Dedifferentiated amniotic fluid mesenchymal stem cell (primary cell): ENCODE measurements around the gene ZFYVE19.
A peak's percentile ranks its signal among the peaks of the same experiment; 100 is the strongest.
"Not testable (repeated sequence)": the region's sequence is repeated elsewhere in the genome, so short reads cannot be mapped to it uniquely, and the experiment has no call there.

Experiments
- DNase-seq: peaks from one replicate; pipeline ENCODE4 v3.0.0-alpha.2; 2016; ENCODE audit errors: extremely low spot score

Gene ZFYVE19

DNA sequence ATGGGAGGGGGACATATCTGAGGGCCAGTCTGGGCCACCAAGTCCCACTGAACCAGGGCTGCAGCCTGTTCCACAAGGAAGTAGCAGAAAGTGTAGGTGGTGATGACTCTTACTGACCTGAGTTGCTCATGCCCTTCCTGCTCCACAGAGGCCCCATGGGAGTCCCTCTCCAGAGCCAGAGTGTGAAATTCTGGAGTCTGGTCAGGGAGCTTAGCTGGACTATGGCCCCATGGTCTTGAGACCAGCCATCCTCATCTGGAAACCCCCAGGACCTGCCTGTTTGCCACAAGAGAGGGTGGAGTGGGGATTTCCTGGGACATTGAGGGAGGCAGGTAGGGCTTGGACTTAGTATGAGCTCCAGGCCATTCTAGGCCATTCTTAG lies 39.9 kb downstream of the ZFYVE19 start:
- no peak for DNase-seq

DNA sequence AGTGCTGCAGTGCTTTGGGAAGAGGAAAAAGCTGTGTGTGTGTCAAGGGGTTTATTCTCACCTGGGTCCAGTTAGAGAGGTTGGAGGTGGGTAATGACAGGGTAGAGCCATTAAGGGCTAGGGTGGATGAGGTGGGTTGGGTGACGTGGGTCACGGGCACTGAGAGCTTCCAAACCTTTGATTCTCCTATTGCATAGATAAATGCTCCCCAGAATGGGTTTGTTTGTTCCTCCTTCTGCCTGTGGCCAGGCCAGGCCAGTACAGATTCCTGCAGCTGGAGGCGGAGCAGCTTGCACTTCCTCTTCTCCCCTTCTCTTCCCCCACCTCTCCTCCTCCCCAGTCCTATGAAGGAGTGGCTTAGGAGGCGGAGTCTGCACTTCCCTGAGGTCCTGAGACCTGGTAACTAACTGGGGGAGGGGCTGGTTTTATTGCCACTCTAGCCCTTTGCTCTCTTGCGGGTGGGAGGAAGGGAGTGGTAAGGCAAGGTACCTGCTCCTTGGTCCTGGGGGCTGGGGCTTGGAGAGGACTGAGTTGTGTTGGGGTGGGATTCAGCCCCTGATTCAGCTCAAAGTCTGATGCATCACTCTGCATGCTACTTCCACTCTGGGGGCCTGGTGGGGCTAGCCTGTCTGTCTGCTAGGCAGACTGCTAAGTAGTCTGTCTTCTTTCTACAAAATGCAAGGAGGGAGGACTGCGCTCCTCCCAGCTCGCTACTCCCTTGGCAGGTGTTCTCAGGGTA lies 40.5 kb downstream of the ZFYVE19 start:
- no peak for DNase-seq

DNA sequence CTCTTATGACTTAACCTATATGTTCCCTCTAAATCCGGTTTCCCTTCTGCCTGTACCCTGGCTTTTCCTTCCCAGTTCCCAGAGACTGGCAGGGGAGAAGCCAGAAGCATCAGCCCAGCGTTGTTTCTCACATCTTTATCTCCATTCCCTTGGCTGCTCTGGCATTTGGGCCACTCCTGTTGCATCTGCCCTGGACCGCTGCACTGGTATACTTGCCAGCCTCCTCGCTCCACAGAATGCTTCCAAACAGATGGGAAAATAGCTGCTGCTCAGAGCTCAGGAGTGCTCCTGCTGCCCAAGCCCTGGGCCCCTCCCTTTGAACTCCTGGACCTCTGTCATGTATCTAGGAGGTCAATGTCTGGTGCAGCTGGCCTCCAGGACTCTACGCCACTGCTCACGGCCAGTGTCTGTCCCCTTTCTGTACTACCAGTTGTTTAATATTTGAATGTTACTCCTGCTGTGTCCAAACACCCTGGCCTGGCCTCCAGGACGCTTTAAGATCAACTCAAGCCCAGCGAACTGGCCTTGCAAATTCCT lies 43.8 kb downstream of the ZFYVE19 start:
- DNase-seq, result no peak

DNA sequence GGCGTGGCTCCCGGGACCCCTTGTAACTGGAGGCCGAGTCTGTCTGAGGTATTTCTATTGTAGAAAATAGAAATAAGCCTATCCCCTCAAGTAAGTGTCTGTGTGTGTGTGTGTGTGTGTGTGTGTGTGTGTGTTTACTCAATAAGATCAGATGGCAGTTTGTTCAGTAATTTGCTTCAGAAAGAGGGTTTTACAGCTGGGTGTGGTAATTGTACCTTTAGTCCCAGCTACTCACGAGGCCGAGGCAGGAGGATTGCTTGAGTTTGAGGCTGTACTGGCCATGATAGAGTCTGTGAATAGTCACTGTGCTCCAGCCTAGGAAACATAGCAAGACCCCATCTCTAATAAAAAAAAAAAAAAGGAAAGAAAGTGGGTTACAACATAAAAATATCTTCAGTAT lies 45.6 kb downstream of the ZFYVE19 start:
- no peak for DNase-seq

DNA sequence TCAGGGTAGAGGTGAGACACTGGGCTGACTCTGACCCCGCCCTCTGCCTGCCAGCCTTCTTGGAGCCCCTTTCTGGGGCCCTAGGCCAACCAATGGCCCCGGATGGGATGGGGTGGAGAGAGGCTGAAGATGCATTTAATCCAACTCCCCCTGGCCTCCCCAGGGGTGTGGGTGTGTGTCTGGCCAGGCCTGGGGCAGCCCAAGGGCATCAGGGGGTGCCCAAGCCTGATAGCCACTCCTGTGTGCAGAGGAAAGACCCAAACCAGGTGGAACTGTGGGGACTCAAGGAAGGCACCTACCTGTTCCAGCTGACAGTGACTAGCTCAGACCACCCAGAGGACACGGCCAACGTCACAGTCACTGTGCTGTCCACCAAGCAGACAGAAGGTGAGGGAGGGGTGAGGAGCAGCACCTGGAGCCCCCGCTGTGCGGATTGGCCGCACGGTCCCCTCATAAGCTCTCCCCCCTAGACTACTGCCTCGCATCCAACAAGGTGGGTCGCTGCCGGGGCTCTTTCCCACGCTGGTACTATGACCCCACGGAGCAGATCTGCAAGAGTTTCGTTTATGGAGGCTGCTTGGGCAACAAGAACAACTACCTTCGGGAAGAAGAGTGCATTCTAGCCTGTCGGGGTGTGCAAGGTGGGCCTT lies 46.5 kb downstream of the ZFYVE19 start:
- DNase-seq, result no peak

DNA sequence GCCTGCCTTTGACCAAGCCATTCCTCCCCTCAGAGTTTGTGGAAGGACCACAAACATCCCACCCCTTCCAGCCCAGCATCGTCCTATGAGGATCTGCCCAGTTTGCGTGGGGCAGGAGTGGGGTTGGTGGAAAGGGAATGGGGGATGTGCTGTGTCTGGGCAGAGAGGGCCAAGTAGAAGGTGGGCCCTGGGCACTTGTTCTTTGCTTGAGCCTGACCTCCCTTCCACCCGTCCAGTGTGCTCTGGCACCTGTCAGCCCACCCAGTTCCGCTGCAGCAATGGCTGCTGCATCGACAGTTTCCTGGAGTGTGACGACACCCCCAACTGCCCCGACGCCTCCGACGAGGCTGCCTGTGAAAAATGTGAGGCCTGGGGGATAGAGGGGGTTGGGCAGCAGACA lies 47.3 kb downstream of the ZFYVE19 start:
- DNase-seq, result no peak

DNA sequence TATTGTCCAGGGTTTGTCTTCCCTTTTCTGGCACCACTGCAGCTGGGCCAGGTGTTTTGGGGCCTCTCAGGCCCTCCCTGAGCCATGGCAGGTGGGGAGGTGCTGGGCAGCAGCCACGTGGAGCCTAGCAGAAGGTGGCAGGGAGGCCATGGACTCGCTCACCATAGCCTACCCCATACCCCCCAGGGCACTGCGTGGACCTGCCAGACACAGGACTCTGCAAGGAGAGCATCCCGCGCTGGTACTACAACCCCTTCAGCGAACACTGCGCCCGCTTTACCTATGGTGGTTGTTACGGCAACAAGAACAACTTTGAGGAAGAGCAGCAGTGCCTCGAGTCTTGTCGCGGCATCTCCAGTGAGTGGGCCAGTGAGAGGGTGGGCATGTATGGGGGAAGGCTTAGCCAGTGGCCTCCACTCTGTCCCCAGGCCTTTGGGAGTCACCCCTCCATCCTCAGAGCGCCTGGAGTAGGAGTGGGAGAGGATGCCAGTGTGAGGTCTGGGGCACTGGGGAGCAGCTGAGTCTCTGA lies 48.9 kb downstream of the ZFYVE19 start:
- no peak for DNase-seq

DNA sequence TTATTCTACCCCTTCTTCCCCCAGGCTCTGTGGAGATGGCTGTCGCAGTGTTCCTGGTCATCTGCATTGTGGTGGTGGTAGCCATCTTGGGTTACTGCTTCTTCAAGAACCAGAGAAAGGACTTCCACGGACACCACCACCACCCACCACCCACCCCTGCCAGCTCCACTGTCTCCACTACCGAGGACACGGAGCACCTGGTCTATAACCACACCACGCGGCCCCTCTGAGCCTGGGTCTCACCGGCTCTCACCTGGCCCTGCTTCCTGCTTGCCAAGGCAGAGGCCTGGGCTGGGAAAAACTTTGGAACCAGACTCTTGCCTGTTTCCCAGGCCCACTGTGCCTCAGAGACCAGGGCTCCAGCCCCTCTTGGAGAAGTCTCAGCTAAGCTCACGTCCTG lies 49.9 kb downstream of the ZFYVE19 start:
- no peak for DNase-seq

DNA sequence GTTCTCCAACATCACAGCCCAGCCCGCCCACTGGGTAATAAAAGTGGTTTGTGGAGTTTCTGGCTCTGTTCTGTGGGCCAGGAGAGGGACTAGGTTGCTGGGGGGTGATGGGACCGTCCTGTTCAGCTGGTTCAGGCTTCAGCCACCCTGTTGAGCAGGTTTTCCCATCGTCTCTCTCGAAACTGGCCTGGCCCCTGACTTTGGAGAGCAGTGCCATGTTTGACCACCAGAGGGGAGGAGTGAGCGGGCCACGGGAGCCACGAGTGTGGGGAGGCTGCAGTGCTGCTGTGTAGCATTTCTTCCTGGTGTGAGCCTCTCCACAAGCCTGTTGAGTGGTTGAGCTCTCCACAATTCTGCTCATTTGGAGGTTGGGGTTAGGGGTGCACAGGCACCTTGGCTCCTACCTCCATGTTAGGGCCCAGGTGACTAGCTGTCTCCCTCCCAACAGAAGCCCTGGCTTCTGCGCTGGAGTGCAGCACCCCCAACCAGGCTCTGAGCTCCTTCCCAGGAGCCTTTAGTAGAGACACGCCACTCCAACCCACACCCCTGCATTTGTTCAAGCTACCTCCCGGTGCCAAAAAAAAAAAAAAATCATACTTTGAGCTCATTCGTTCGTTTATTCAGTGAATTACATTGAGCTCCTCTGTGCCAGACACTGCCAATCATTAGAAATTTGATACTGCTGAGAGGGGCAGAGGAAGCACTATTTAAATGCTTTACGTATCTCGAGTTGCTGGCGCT lies 50.9 kb downstream of the ZFYVE19 start:
- DNase-seq, result peak; percentile 46

DNA sequence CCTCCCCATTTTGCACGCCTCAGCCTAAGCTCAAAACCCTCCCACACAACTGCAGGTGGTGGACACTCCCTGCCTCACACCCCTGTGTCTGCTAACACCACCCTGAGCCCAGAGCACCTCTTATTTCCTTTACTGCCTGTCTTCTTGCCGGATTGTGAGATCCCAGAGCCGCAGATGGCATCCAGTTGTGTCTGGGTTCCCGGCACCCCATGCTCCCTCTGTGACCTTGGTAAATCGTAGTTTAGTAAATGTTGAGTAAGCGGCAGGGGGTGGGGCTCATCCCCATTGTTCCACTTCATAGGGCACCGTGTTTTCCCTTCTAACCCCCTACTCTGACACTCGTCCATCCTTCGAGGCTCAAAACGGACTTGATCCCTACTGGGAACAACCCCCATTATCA lies 51.8 kb downstream of the ZFYVE19 start:
- no peak for DNase-seq

DNA sequence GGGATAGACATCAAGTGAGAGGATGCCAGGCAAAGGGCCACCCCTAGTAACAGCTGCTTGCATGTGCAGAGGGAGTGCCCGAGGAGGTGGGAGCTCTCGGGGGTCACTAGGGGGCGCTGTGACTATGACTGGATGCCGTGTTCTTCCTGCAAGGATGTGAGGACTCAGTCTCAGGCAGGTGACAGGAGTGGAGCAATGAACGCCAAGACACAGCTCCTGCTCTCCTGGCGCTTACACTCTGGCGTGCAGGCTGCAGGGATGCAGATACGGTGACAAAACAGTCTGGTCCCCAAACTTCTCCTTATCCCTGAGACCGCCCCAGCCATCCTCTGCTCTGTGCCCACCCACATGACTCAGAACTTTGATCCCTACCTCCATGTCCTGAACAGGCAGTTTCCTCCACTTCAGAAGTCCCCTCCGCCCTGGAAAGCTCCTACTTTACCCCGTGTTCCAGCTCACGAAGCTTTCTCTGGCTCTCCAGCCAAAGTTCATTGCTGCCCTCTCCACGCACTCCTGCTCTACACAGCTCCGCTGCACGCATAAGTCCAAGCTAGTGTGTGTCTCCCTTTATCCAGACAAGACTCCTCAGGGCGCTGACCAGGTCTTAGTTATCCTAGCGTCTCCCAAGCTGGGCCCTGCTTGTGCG lies 52.4 kb downstream of the ZFYVE19 start:
- peak; percentile 27 for DNase-seq

DNA sequence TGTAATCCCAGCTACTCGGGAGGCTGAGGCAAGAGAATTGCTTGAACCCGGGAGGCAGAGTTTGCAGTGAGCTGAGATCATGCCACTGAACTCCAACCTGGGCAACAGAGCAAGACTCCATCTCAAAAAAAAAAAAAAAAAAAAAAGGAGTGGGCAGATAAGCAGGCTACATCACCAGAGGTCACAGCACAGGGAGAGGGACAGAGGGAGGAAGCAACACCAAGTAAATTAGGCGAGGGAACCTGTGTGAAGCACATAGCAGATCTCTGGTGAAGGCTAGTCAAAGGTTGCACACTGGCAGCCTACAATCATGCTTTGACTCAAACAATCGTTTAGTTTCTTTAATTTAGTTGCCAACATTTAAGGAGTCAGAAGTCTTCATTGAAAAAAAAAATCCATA lies 54.3 kb downstream of the ZFYVE19 start:
- not testable (repeated sequence) for DNase-seq

DNA sequence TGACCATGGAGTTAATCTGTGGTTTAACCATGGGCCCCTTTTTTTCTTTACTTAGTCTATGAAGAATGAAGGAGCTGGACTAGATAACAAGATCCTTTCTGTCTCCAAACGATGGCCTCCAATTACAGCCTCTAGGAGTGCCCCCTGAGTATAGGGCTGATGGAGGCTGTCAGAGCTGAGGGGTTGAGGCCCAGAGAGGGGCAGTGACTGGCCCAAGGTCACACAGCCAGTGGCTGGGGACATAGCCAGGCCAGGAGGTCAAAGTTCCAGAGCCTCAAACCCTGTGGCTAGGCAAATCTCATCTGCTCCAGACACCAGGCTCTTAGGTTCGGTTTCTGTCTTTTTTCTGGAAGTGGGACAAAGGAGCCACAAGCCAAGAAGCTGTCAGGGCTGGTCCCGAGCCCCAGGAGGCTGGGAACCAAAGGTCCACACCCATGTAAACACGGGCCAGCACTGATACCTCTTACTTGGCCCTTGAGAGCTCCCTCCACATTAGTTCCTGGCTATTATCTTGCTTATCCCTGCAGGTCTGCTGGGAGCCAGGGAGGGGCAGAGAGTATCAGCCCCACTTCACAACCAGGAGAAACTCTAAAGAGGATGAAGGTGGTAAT lies 56.9 kb downstream of the ZFYVE19 start:
- DNase-seq, result no peak
